NB4 (cell line): ENCODE data around the gene SALL3.
"Not testable (repeated sequence)": the region's sequence is repeated elsewhere in the genome, so short reads cannot be mapped to it uniquely, and the experiment has no call there.

Experiments used
- DNase-seq: peaks from one replicate; pipeline ENCODE4 v3.0.0; 2010; ENCODE audit warnings: low read depth
- H3K4me3 ChIP-seq: one replicate; pipeline ENCODE4 v1.5.1; 2011; ENCODE audit warnings: mild to moderate bottlenecking, low read depth, low read length, moderate library complexity
- CTCF ChIP-seq: IDR thresholded peaks from one replicate; pipeline ENCODE4 v1.5.1; 2012; ENCODE audit warnings: low read depth, low read length
- MYC ChIP-seq: IDR thresholded peaks from 2 replicates; pipeline ENCODE4 v1.6.1; 2011; ENCODE audit warnings: low read depth, low read length
- POLR2A ChIP-seq: IDR thresholded peaks from 2 replicates; pipeline ENCODE4 v1.6.1; 2011; ENCODE audit warnings: mild to moderate bottlenecking; ENCODE audit not compliant: insufficient read length; ENCODE audit errors: extremely low read depth
- TF ChIP-seq, protein P1 (sequence below): IDR thresholded peaks from 2 replicates; pipeline ENCODE4 v1.6.1; 2011; ENCODE audit warnings: low read depth, low read length

The SALL3 gene

DNA sequence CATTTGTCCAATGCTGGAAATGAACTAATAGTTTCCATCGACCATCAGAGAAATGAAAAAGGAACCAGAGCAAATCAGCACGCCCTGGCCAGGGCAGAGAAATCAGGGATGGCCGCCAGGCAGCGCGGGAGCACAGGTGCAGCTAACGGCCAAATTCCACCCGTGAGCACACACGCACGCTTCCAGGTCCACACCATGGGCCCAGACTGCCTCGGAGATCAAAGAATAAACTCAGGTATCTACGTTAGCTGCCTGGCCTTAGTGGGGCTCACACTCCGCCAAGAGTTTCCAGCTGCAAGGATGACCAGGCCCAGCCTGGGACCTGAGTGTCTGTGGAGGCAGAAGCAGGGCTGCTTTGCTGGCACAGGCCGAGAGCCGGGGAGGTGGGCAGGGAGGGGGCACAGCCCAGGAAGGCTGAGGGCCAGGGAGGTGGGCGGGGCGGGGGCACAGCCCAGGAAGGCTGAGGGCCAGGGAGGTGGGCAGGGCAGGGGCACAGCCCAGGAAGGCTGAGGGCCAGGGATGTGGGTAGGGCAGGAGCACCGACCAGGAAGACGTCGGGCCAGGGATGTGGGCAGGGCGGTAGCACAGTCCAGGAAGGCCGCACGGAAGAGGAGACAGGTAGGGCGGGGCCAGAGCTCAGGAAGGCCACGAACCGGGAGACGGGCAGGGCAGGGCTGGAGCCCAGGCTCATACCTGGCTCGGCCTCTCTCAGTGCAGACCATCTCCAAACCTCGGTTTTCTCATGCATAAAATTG lies 43.2 kb upstream of the SALL3 start:
- TF ChIP-seq POLR2A (no peak), CTCF (no peak), MYC (no peak)
- TF ChIP-seq, protein P1, sequence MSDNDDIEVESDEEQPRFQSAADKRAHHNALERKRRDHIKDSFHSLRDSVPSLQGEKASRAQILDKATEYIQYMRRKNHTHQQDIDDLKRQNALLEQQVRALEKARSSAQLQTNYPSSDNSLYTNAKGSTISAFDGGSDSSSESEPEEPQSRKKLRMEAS: no peak
- no peak for DNase-seq
- H3K4me3 ChIP-seq: no peak overlapping the region

DNA sequence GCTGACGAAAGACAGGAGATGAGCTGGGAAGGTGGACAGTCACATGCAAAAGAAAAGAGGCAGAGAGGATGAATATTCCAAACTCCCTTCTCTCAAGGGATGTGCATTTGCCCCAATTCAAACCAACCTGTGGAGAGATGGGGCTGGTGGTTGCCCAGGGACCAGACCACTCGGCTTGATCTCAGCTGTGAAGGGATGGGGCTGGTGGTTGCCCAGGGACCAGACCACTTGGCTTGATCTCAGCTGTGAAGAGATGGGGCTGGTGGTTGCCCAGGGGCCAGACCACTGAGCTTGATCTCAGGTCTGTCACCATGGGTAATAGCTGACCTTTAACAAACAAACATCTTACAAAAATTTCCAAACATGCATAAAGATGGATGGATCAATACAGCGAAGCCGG lies 42.5 kb upstream of the SALL3 start:
- H3K4me3 ChIP-seq: no peak overlapping the region
- DNase-seq: no peak
- TF ChIP-seq MYC: no peak
- TF ChIP-seq, protein P1: no peak
- no peak for TF ChIP-seq CTCF
- no peak for TF ChIP-seq POLR2A

GRCh38 chr18:78939105-78939504 lies 40.5 kb upstream of the SALL3 start:
- TF ChIP-seq MYC: no peak
- TF ChIP-seq POLR2A: no peak
- TF ChIP-seq, protein P1: no peak
- no peak for TF ChIP-seq CTCF
- DNase-seq: peak; percentile 37
- H3K4me3 ChIP-seq: no peak overlapping the region

DNA sequence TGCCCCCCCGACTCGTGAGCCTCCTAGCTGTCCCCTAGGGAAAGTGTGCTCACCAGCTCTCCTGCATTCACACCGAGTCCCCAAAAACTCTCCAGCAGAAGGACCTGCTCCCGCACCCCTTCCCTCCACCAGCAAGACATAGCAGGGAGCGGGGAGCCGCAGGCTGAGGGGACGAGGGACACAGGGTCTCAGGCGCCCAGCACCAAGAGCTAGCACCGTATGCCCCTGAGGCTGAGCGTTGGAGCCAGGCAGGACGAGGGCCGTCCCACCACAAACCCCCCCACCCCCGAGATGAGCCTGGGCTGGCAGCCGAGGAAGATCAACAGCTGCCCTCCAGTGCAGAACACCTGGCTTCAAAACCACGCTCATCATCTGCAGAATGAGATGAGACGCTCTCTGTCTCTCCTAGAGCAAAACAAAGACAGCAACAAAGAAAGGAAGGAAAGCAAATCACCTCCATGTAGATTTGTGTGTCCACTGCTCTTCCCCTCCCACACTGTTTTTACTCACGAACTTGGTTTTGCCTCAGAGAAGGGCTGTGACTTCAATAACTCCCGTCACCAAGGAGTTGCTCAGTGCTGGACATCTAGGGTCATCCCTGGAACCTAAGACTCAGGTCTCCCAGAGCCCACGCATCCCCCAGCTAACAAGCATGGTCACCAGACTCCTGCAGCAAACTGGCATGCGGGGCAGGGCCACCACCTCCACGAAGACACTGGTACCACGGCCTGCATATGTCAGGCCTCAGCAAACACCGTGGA lies 39.7 kb upstream of the SALL3 start:
- no peak for TF ChIP-seq POLR2A
- no peak for DNase-seq
- H3K4me3 ChIP-seq: no peak overlapping the region

DNA sequence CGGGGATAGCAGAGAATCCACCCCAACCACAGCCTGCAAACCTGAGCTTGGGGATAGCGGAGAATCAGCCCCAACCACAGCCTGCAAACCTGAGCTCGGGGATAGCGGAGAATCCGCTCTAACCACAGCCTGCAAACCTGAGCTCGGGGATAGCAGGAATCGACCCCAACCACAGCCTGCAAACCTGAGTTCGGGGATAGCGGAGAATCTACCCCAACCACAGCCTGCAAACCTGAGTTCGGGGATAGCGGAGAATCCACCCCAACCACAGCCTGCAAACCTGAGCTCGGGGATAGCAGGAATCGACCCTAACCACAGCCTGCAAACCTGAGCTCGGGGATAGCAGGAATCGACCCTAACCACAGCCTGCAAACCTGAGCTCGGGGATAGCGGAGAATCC lies 37.4 kb upstream of the SALL3 start:
- not testable (repeated sequence) for H3K4me3 ChIP-seq
- peak; percentile 32 for DNase-seq

GRCh38 chr18:78945628-78946027 lies 34.0 kb upstream of the SALL3 start:
- no peak overlapping the region for H3K4me3 ChIP-seq
- no peak for DNase-seq
- TF ChIP-seq, protein P1: no peak
- TF ChIP-seq CTCF: no peak
- TF ChIP-seq MYC: no peak
- TF ChIP-seq POLR2A: no peak
